Parathyroid adenoma (tissue), 2 donors: Measurements from ENCODE around the gene PARD3B.

Experiments used
- H2AFZ ChIP-seq: fragments of 300-600 bp; sonication (generic); one replicate; pipeline ENCODE4 v1.7.0; 2017; ENCODE audit warnings: antibody characterized with exemption, mild to moderate bottlenecking
- H3K27ac ChIP-seq: fragments of 300-600 bp; sonication (generic); one replicate; pipeline ENCODE4 v1.7.0; 2017
- H3K27me3 ChIP-seq: fragments of 300-600 bp; sonication (generic); one replicate; pipeline ENCODE4 v1.7.0; 2017; ENCODE audit warnings: low read length; ENCODE audit not compliant: control insufficient read depth, insufficient read depth
- H3K36me3 ChIP-seq: fragments of 300-600 bp; sonication (generic); one replicate; pipeline ENCODE4 v1.7.0; 2017; ENCODE audit warnings: low read length; ENCODE audit not compliant: control insufficient read depth, insufficient read depth
- H3K4me1 ChIP-seq: fragments of 300-600 bp; sonication (generic); one replicate; pipeline ENCODE4 v1.7.0; 2017; ENCODE audit warnings: control low read depth
- H3K4me2 ChIP-seq: fragments of 300-600 bp; sonication (generic); one replicate; pipeline ENCODE4 v1.7.0; 2017; ENCODE audit warnings: low read length
- H3K4me3 ChIP-seq: fragments of 300-600 bp; sonication (generic); one replicate; pipeline ENCODE4 v1.7.0; 2017; ENCODE audit warnings: low read depth, low read length
- H3K79me2 ChIP-seq: fragments of 300-600 bp; sonication (generic); one replicate; pipeline ENCODE4 v1.7.0; 2017; ENCODE audit warnings: control low read depth
- H3K9ac ChIP-seq: fragments of 300-600 bp; sonication (generic); one replicate; pipeline ENCODE4 v1.7.0; 2017; ENCODE audit warnings: mild to moderate bottlenecking
- H3K9me3 ChIP-seq: fragments of 300-600 bp; sonication (generic); one replicate; pipeline ENCODE4 v1.7.0; 2017; ENCODE audit warnings: low read length; ENCODE audit not compliant: control insufficient read depth
- TF ChIP-seq, protein P1 (sequence below): fragments of 300-600 bp; sonication (generic); IDR thresholded peaks from one replicate; pipeline ENCODE4 v1.7.0; 2017; ENCODE audit warnings: antibody characterized with exemption, mild to moderate bottlenecking
- donor health status: primary hyperparathyroidism.

PARD3B gene

DNA sequence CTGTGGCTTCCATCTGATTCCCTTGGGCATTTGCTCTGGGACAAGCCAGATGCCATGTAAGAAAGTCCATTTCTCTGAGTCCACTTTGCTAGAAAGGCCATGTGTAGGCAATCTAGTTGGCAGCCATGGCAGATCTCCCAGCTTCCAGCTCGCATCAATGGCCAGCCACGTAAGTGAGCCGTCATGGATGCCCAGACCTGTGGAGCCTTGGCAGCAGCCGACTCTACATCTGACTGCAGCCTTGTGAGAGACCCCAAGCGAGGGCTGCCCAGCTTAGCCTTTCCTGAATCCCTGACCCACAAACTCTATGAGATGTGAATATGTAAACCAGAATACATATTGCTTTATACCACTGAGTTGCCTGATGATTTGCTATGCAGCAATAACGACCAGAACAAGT lies 533.5 kb downstream of the PARD3B start:
- H3K27me3 ChIP-seq, result no peaks in the 10 kb centered on the region
- H3K4me1 ChIP-seq, result no peaks in the 10 kb centered on the region
- H3K27ac ChIP-seq, result no peak overlapping the region
- no peaks in the 10 kb centered on the region for H3K36me3 ChIP-seq
- H3K79me2 ChIP-seq, result no peaks in the 10 kb centered on the region
- H3K4me3 ChIP-seq, result no peak overlapping the region
- no peak overlapping the region for H2AFZ ChIP-seq
- no peak overlapping the region for H3K4me2 ChIP-seq
- TF ChIP-seq, protein P1, sequence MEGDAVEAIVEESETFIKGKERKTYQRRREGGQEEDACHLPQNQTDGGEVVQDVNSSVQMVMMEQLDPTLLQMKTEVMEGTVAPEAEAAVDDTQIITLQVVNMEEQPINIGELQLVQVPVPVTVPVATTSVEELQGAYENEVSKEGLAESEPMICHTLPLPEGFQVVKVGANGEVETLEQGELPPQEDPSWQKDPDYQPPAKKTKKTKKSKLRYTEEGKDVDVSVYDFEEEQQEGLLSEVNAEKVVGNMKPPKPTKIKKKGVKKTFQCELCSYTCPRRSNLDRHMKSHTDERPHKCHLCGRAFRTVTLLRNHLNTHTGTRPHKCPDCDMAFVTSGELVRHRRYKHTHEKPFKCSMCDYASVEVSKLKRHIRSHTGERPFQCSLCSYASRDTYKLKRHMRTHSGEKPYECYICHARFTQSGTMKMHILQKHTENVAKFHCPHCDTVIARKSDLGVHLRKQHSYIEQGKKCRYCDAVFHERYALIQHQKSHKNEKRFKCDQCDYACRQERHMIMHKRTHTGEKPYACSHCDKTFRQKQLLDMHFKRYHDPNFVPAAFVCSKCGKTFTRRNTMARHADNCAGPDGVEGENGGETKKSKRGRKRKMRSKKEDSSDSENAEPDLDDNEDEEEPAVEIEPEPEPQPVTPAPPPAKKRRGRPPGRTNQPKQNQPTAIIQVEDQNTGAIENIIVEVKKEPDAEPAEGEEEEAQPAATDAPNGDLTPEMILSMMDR, result no peak
- no peak overlapping the region for H3K9ac ChIP-seq
- H3K9me3 ChIP-seq, result no peaks in the 10 kb centered on the region

DNA sequence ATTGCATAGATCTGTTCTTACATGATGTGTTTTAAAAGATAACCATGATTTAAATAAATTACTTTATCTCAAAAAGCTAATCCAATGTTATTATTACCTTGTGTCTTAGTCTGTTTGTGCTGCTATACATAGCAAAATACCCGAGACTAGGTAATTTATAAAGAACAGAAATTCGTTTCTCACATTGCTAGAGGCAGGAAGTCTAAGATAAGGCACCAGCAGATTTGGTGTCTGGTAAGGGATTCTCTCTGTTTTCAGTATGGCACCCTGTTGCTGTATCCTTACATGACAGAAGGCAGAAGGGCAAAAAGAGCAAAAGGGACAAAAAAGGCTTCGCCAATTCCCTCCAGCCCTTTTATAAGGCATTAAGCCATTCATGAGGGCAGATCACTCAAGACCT lies 533.9 kb downstream of the PARD3B start:
- no peaks in the 10 kb centered on the region for H3K4me1 ChIP-seq
- H3K4me3 ChIP-seq, result no peak overlapping the region
- H2AFZ ChIP-seq, result no peak overlapping the region
- H3K9me3 ChIP-seq, result no peaks in the 10 kb centered on the region
- no peaks in the 10 kb centered on the region for H3K27me3 ChIP-seq
- H3K9ac ChIP-seq, result no peak overlapping the region
- no peak overlapping the region for H3K27ac ChIP-seq
- no peak overlapping the region for H3K4me2 ChIP-seq
- TF ChIP-seq, protein P1, result no peak
- no peaks in the 10 kb centered on the region for H3K36me3 ChIP-seq
- H3K79me2 ChIP-seq, result no peaks in the 10 kb centered on the region

GRCh38 chr2:205086662-205087061 lies 541.4 kb downstream of the PARD3B start:
- no peaks in the 10 kb centered on the region for H3K79me2 ChIP-seq
- no peaks in the 10 kb centered on the region for H3K9me3 ChIP-seq
- no peak overlapping the region for H3K4me3 ChIP-seq
- TF ChIP-seq, protein P1, result no peak
- no peak overlapping the region for H3K9ac ChIP-seq
- H3K4me1 ChIP-seq, result no peaks in the 10 kb centered on the region
- H3K4me2 ChIP-seq, result no peak overlapping the region
- no peaks in the 10 kb centered on the region for H3K36me3 ChIP-seq
- no peaks in the 10 kb centered on the region for H3K27me3 ChIP-seq
- H3K27ac ChIP-seq, result no peak overlapping the region
- no peak overlapping the region for H2AFZ ChIP-seq

- Histone ChIP-seq H2AFZ (no peak overlapping the region), H3K27me3 (no peaks in the 10 kb centered on the region), H3K36me3 (no peaks in the 10 kb centered on the region), H3K4me2 (no peak overlapping the region), H3K79me2 (no peaks in the 10 kb centered on the region), H3K9ac (no peak overlapping the region), H3K27ac (no peak overlapping the region), H3K4me3 (no peak overlapping the region), H3K9me3 (no peaks in the 10 kb centered on the region), H3K4me1 (no peaks in the 10 kb centered on the region)
- TF ChIP-seq, protein P1, result no peak
Observed at GRCh38 chr2:205087862-205088261, 542.6 kb downstream of the PARD3B start.

GRCh38 chr2:205089958-205090357 lies 544.7 kb downstream of the PARD3B start:
- H3K9ac ChIP-seq, result no peak overlapping the region
- H3K4me2 ChIP-seq, result no peak overlapping the region
- no peak overlapping the region for H3K27ac ChIP-seq
- no peaks in the 10 kb centered on the region for H3K36me3 ChIP-seq
- H2AFZ ChIP-seq, result no peak overlapping the region
- H3K4me3 ChIP-seq, result no peak overlapping the region
- no peaks in the 10 kb centered on the region for H3K4me1 ChIP-seq
- H3K79me2 ChIP-seq, result no peaks in the 10 kb centered on the region
- TF ChIP-seq, protein P1, result no peak
- no peaks in the 10 kb centered on the region for H3K27me3 ChIP-seq
- H3K9me3 ChIP-seq, result no peaks in the 10 kb centered on the region
